GM19035 (cell line): ENCODE data around the gene TRIM43B.
A peak's percentile ranks its signal among the peaks of the same experiment; 100 is the strongest.
"Not testable (repeated sequence)": the region's sequence is repeated elsewhere in the genome, so short reads cannot be mapped to it uniquely, and the experiment has no call there.

Experiments used
- ATAC-seq: cut with Tn5 transposase; IDR thresholded peaks from one replicate; pipeline ENCODE4 v1.9.1; 2021; ENCODE audit not compliant: unreplicated experiment

TRIM43B gene

GRCh38 chr2:95484654-95485053 lies at the start of gene TRIM43B:
Gene TRIM43B, minus strand, starts transcription at chr2:95484754. Its CDS starts 2,040 bp downstream, at chr2:95482714.
- ATAC-seq, result not testable (repeated sequence)

- ATAC-seq, result no peak
Measured at GRCh38 chr2:95531254-95531771, 46.8 kb upstream of the TRIM43B start.

DNA sequence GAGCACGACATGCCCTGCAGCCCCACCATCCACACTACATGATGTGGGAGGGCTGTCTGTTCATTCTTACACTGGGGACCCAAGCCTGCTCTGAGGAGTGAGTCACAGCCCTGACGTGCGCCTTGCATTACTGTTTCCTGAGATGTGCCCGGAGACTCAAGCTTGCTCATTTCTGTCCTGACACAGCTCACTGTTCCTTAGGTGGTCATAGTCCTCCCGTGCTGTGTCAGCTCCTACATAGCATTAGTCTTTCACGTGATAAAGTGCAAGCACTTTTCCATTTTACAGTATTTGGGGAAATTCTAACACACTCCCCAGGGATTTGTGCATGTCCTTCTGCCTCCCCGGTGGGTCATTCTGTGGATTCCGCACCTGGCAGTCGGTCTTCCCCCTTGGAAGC lies 46.2 kb upstream of the TRIM43B start:
- ATAC-seq, result peak; percentile 57

DNA sequence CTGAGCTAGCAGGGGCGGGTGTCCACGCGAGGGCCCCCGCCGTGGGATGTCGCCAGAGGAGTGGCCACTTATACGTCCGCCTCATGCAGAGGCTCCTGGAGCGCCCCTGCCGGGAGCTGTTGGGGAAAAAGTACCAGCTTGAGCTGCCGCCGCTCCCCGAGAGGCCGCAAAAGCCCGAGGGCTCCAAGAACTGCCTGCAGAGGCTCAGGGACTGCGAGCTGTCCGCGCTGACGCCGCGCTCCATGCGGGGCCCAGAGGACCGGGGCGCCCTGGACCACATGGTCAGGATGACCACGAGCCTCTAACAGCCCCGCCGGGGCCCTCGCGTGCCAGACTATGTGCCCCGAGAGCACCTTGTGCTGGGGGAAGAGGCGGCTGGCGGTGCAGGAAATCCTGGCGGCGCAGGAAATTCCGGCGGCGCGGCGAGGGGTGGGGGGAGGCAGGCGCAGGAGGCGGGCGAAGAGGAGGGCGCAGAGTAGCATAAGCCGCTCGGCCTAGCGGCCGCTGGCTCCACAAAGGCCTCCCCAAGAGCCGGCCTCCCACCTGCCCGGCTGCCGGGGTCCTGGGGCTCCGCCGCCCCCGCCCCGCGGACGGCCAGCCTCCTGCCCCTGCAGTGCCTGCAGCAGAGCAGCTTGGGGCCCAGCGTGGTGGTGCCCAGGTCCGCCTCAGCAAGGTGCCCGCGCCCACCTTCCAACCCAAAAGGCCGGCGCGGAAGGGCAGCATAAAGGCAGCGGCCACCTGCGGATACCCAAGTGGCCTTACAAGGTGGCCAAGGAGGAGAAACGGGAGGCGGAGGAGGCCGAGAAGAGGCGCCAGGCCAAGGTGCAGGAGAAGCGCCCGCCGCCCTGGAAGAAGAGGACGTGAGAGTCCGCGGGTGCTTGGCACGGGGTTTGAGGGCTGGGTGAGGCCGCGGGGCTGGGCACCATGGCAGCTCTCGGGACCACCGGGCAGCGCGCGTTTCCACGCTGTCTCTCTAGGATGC lies 42.1 kb upstream of the TRIM43B start:
- peak; percentile 65 for ATAC-seq

DNA sequence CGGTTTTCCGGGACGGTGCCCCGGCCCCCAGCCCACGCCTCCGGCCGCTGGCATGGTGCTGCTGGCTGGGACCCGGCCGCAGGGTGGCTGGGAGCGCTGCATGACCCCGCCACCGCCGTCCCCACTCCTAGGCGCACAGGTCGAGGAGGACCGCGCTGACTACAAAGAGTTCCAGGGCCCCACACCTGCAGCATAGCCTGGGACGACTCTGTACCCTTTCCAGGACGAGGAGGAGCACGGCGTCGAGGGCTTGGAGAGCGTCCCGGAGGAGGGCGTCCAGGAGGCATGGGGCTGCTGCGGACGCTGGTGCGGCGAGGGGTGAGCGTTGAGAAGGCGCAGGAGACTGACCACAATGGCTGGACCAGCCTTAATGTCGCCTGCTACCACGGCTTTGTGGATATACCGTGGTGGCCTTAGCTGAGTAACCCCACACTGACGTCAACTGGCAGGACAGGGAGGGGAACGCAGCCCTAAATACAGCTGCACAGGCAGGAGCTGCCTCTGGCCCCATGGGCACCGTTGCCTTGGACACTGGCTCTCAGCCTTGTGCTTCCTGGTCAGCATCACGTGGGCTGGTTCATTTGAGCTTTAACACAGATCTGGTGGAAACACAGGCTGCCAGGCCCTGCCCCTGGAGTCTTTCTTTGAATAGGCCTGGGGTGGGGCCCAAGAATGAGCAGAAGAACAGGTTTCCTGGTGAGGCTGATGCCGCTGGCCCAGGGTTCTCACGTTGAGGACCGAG lies 40.9 kb upstream of the TRIM43B start:
- no peak for ATAC-seq

- ATAC-seq, result no peak
Measured at GRCh38 chr2:95524195-95524594, 39.6 kb upstream of the TRIM43B start.

DNA sequence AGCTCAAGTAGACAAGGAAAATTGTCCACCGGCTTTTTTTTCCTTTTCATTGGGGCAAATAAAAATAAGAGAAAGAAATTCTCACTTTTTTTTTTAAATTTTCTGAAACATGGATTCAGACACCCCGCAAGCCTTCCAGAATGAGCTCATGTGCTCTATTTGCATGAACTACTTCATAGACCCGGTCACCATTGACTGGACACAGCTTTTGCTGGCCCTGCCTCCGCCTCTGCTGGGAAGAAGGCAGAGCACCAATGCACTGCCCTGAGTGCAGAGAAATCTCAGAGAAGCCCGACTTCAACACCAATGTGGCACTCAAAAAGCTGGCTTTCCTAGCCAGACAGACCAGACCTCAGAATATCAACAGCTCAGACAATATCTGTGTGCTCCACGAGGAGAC lies 30.2 kb upstream of the TRIM43B start:
- no peak for ATAC-seq

DNA sequence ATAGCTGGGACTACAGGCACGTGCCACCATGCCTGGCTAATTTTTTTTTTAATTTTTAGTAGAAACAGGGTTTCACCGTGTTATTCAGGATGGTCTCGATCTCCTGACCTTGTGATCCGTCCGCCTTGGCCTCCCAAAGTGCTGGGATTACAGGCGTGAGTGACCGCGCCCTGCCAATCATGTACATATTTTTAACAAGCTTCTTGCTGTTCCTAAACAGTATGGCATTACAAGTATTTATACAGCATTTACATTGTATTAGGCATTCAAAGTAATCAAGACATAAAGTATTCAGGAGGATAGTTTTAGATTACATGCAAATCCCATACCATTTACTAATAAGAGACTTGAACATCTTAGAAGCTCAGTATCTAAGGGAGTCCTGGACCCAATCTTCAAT lies 29.7 kb upstream of the TRIM43B start:
- not testable (repeated sequence) for ATAC-seq

DNA sequence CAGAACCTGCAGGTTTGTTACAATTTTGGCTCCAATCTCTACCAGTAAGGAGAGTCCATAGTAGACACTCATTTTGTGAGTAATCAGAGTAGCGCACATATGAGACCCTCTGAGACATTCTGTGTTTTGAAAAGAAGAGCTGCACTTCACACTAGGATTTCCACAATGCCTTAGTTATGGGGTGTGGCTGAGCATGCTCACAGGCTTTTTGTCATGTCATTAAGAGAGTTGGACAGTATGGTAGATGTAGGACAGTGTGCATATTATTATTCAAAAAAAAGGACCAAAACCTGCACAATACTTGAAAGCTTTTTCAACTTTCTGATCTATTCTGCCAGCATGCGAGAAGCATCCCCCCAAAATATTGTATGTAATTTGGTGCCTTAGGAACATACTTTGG lies 24.9 kb upstream of the TRIM43B start:
- ATAC-seq, result no peak

GRCh38 chr2:95505222-95505621 lies 20.7 kb upstream of the TRIM43B start:
- ATAC-seq, result no peak

DNA sequence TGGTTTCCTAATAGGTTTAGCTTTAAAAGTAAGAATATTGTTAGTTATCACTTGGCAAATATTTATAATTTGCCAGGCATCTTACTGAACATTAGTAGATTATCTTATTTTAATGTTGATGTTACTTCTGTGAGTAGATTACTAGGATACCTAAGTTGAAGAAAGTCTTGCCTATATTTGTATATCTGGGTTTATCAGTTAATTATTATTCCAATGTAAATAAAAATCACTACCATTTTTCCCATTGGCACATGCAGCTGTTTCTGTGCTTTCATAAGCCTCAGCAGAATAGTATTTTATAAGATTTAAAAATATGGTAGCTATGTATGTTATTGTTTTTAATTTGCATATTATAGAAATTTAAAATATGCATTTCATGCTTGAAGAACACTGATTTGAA lies 16.3 kb upstream of the TRIM43B start:
- no peak for ATAC-seq

DNA sequence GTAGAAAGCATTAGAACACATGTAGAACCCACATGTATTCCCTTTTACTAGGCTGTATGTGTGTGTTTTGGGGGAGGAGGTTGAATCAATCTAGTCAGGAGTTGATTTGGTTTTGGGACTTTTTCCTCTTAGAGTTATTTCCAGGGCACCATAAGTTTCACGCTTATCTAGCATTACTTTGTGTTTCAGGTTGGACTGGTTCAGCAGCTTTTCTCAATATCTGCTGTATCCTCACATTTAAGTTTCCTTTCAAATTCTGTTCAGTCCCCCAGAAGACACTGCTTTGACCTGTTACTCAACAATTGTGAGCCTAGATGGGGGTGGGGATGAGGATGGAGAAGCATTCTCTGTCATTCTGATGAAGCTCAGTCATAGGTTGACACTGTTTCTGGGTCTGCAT lies 7.5 kb upstream of the TRIM43B start:
- not testable (repeated sequence) for ATAC-seq

- not testable (repeated sequence) for ATAC-seq
Measured at GRCh38 chr2:95475025-95475424, 9.5 kb downstream of the TRIM43B start.

GRCh38 chr2:95467984-95468383 lies 16.6 kb downstream of the TRIM43B start:
- not testable (repeated sequence) for ATAC-seq

DNA sequence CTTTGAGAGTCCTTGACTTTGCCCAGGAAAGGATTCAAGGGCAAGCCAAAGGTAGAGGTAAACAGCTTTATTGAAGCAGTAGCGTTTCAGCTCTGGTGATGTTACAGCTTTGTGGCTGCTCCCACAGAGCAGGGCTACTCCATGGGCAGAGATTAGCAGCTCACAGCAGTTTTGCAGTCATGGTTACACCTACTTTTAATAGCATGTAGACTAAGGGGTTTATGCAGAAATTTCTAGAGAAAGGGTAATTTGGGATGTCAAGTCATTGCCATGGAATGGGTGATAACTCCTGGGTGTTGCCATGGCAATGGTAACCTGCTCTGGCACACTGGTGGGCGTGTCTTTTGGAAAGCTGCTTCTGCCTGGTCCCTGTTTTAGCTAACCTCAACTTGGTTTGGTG lies 18.0 kb downstream of the TRIM43B start:
- ATAC-seq, result not testable (repeated sequence)

- ATAC-seq, result not testable (repeated sequence)
Measured at GRCh38 chr2:95463292-95463691, 21.3 kb downstream of the TRIM43B start.

DNA sequence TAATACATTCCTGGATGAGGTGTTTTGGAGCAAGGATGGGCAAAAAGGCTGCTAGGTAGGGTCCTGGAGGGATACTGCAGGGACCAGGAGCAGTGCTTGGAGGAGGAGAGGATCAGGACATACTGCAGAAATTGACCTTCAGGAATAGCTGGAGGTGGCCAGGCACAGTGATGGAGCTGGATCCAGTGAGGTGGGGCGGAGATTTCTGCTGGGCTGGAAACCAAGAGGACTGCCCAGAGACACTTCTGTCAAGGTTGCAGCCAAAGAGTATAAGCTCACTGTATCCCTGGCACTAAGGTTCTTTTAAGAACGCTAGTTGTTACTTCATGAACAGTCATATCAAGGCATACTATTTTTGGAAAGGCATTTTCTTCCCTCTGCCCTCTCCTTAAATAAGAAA lies 39.2 kb downstream of the TRIM43B start:
- not testable (repeated sequence) for ATAC-seq

DNA sequence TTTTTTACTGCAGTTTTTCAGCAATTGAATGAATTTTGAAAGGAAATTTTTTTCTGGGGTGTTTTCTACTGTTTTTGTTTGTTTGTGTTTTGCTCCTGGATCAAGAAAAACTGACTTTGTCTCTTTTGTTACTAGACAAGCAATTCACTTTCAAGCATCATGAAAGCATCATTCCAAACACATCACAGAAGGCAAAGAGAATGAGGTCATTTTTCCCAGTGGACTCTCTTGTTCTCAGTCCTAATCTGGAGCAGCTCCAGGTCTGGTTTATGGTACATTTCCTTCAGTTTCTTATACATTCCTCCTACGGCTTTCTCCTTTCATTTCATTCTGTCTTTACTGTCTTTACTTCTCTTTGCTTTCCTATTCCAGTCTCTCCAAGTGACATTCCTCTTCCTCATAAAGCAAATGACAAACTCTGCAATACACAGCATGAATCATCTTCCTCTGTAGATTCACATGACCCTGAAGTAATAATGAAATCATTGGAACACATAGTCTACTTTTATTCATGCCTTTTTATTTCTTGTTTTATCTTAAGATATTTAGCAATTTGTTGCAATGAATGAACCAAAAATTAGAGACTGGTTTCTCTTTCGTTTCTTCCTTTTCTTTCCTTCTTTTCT lies 42.0 kb downstream of the TRIM43B start:
- not testable (repeated sequence) for ATAC-seq

- not testable (repeated sequence) for ATAC-seq
Measured at GRCh38 chr2:95435872-95436209, 48.7 kb downstream of the TRIM43B start.

GRCh38 chr2:95435162-95435871 lies 49.2 kb downstream of the TRIM43B start:
- not testable (repeated sequence) for ATAC-seq
